Renal cortex interstitium (tissue), 3 donors: ENCODE data around the gene SH2D3A. TPM values are rescaled to one million over a fixed set of nuclear protein-coding genes. Genes with fewer than 3 reads are reported as not detected.

ENCODE experiments used
- polyA plus RNA-seq, 3 donors: library from polyadenylated mRNA; unstranded; fragments of 120-200 nt; gene quantifications; one replicate each; pipeline ENCODE4 v1.2.1, GENCODE V29; 2013; ENCODE audit not compliant: insufficient read length in 3 of 3

SH2D3A gene
- polyA plus RNA-seq, 3 donors = 4.6 to 14.9 (median 5.5) TPM

Other genes with a start within 250 kb of the SH2D3A start
- under 1 TPM; 0.26 to 0.42 (median 0.36) TPM for gene TNFSF9, start 236.4 kb downstream of the SH2D3A start, polyA plus RNA-seq
- gene CD70, start 176.3 kb downstream of the SH2D3A start, polyA plus RNA-seq = under 1 TPM in 1 of 3 donors, not detected in 2; 0.19 TPM
- under 1 TPM in 2 of 3 donors, not detected in 1; 0.04 to 0.06 TPM for gene TNFSF14, start 97.3 kb downstream of the SH2D3A start, polyA plus RNA-seq
- 10 to 100 TPM; 17.1 to 26.9 (median 20.8) TPM for gene C3, start 46.8 kb downstream of the SH2D3A start, polyA plus RNA-seq
- 10 to 100 TPM; 52.5 to 76.0 (median 66.5) TPM for gene GPR108, start 29.9 kb downstream of the SH2D3A start, polyA plus RNA-seq
- 10 to 100 TPM; 51.4 to 68.9 (median 55.0) TPM for gene TRIP10, start 27.8 kb downstream of the SH2D3A start, polyA plus RNA-seq
- 1 to 10 TPM; 1.2 to 1.8 (median 1.5) TPM for gene VAV1, start 5.3 kb upstream of the SH2D3A start, polyA plus RNA-seq
- under 1 TPM; 0.04 to 0.44 (median 0.06) TPM for gene ADGRE1, start 120.1 kb upstream of the SH2D3A start, polyA plus RNA-seq